Omental fat pad (tissue), 4 donors: Measurements from ENCODE around the gene AGAP9. TPM values are rescaled to one million over a fixed set of nuclear protein-coding genes. Genes with fewer than 3 reads are reported as not detected.
"Not testable (repeated sequence)": the region's sequence is repeated elsewhere in the genome, so short reads cannot be mapped to it uniquely, and the experiment has no call there.

ENCODE experiments used
- ATAC-seq: fragments of 150-250 bp; one replicate; pipeline ENCODE4 v1.9.1; 2016; ENCODE audit warnings: mild to moderate bottlenecking, moderate library complexity; ENCODE audit not compliant: low FRiP score
- DNase-seq: peaks from one replicate; pipeline ENCODE4 v3.0.0-alpha.2; 2019; ENCODE audit warnings: low spot score
- total RNA-seq, 4 donors: library from RNA; depleted of rRNA; stranded (reverse); fragments of >200 nt; gene quantifications; one replicate each; pipeline ENCODE4 v1.1.0, GENCODE V29; 2016

AGAP9 gene
- total RNA-seq, 4 donors from 2014 or later: 1.3 to 13.1 (median 10.4) TPM

GRCh38 chr10:47494226-47494625, 29.2 kb downstream of the AGAP9 start:
- not testable (repeated sequence) for DNase-seq, ATAC-seq

GRCh38 chr10:47491600-47491999, 31.8 kb downstream of the AGAP9 start, which contains the start of gene FAM25G:
FAM25G (minus strand) TSS chr10:47491700; CDS start chr10:47491674, 26 bp downstream.
- DNase-seq, ATAC-seq: not testable (repeated sequence)

GRCh38 chr10:47489630-47490029, 33.8 kb downstream of the AGAP9 start:
- DNase-seq: not testable (repeated sequence)

GRCh38 chr10:47485943-47486342, 37.5 kb downstream of the AGAP9 start:
- DNase-seq, ATAC-seq: not testable (repeated sequence)

More at GRCh38 chr10:47489630-47490029, 33.8 kb downstream of the AGAP9 start:
- not testable (repeated sequence) for ATAC-seq

GRCh38 chr10:47484786-47485185, 38.7 kb downstream of the AGAP9 start:
- ATAC-seq, DNase-seq: not testable (repeated sequence)

- not testable (repeated sequence) for DNase-seq
- ATAC-seq: peak; percentile 55
Observed at GRCh38 chr10:47483923-47484322, 39.5 kb downstream of the AGAP9 start, which contains the start of gene ANXA8. ANXA8 (minus strand) TSS chr10:47484115; CDS start chr10:47483933, 182 bp downstream.

GRCh38 chr10:47482367-47482766, 41.1 kb downstream of the AGAP9 start:
- ATAC-seq, DNase-seq: not testable (repeated sequence)

GRCh38 chr10:47481768-47482181, 41.7 kb downstream of the AGAP9 start:
- ATAC-seq: peak; percentile 50
- DNase-seq: not testable (repeated sequence)

- DNase-seq: not testable (repeated sequence)
- peak; percentile 92 for ATAC-seq
Observed at GRCh38 chr10:47481182-47481766, 42.2 kb downstream of the AGAP9 start.

- not testable (repeated sequence) for ATAC-seq
Observed at GRCh38 chr10:47480133-47480532, 43.3 kb downstream of the AGAP9 start.

GRCh38 chr10:47478114-47478513, 45.3 kb downstream of the AGAP9 start:
- not testable (repeated sequence) for ATAC-seq, DNase-seq

More at GRCh38 chr10:47480133-47480532, 43.3 kb downstream of the AGAP9 start:
- DNase-seq: not testable (repeated sequence)

GRCh38 chr10:47477078-47477477, 46.4 kb downstream of the AGAP9 start:
- ATAC-seq, DNase-seq: not testable (repeated sequence)

- DNase-seq, ATAC-seq: not testable (repeated sequence)
Observed at GRCh38 chr10:47475101-47475500, 48.3 kb downstream of the AGAP9 start.

- not testable (repeated sequence) for DNase-seq
- ATAC-seq: peak; percentile 19
Observed at GRCh38 chr10:47473516-47473915, 49.9 kb downstream of the AGAP9 start.

- DNase-seq: not testable (repeated sequence)
- peak; percentile 81 for ATAC-seq
Observed at GRCh38 chr10:47472647-47473046, 50.8 kb downstream of the AGAP9 start.

- not testable (repeated sequence) for DNase-seq, ATAC-seq
Observed at GRCh38 chr10:47472072-47472471, 51.4 kb downstream of the AGAP9 start.

GRCh38 chr10:47468731-47469528, 54.5 kb downstream of the AGAP9 start:
- ATAC-seq, DNase-seq: not testable (repeated sequence)

- not testable (repeated sequence) for DNase-seq, ATAC-seq
Observed at GRCh38 chr10:47467957-47468356, 55.5 kb downstream of the AGAP9 start.

- DNase-seq, ATAC-seq: not testable (repeated sequence)
Observed at GRCh38 chr10:47467458-47467857, 56.0 kb downstream of the AGAP9 start.
